HEK293 (cell line): ENCODE results near the gene RASSF8.
A peak's percentile ranks its signal among the peaks of the same experiment; 100 is the strongest.

Experiments used
- CTCF ChIA-PET: fragments of 350-600 bp; formaldehyde crosslinking; extraction: SDS; loops from one replicate; lab custom pipeline; 2021; ENCODE audit warnings: antibody characterized with exemption; lab: Yijun Ruan, JAX
- POLR2A ChIA-PET: fragments of 300-600 bp; formaldehyde crosslinking; extraction: SDS; loops from one replicate; lab custom pipeline; 2020; ENCODE audit warnings: antibody characterized with exemption, inconsistent platforms; lab: Yijun Ruan, JAX
- H3K27ac ChIP-seq: fragments of 200-500 bp; sonication (Bioruptor generic); 2 replicates; pipeline ENCODE4 v1.5.1; 2014; ENCODE audit warnings: low read depth, low read length, control low read depth, inconsistent platforms; ENCODE audit errors: extremely low read depth
- H3K36me3 ChIP-seq, 2 experiments: fragments of 200-500 bp in 1 of 2; sonication (Bioruptor generic) in 1 of 2; 1 replicate in 1 of 2; 2 replicates in 1 of 2; pipeline ENCODE4 v1.5.1; 2014 to 2017; ENCODE audit warnings: inconsistent platforms in 2 of 2, low read length in 2 of 2; ENCODE audit not compliant: control insufficient read depth in 2 of 2, insufficient read depth in 1 of 2
- H3K4me1 ChIP-seq: fragments of 200-500 bp; sonication (Bioruptor generic); 2 replicates; pipeline ENCODE4 v1.5.1; 2014; ENCODE audit warnings: mild to moderate bottlenecking, low read length, inconsistent platforms; ENCODE audit not compliant: control insufficient read depth, insufficient read depth
- H3K4me3 ChIP-seq: 2 replicates; pipeline ENCODE4 v1.5.1; 2011; ENCODE audit warnings: low read depth, mild to moderate bottlenecking, control low read depth, low read length, moderate library complexity
- H3K9me3 ChIP-seq: fragments of 200-500 bp; sonication (Bioruptor generic); 2 replicates; pipeline ENCODE4 v1.5.1; 2014; ENCODE audit warnings: low read depth, low read length, inconsistent platforms; ENCODE audit not compliant: control insufficient read depth, insufficient read depth
- GFI1B ChIP-seq: fragments of 450-650 bp; formaldehyde crosslinking; IDR thresholded peaks from 2 replicates; pipeline ENCODE4 v1.5.1; 2016; ENCODE audit warnings: missing biosample characterization, missing genetic modification characterization
- GLI2 ChIP-seq: fragments of 450-650 bp; formaldehyde crosslinking; IDR thresholded peaks from 2 replicates; pipeline ENCODE4; 2017; ENCODE audit warnings: missing biosample characterization, missing genetic modification characterization, low read depth, borderline replicate concordance
- GLIS2 ChIP-seq: fragments of 450-650 bp; formaldehyde crosslinking; IDR thresholded peaks from 2 replicates; pipeline ENCODE4 v1.5.1; 2016; ENCODE audit warnings: missing biosample characterization, missing genetic modification characterization
- MZF1 ChIP-seq: fragments of 450-650 bp; formaldehyde crosslinking; IDR thresholded peaks from 2 replicates; pipeline ENCODE4 v1.5.1; 2017; ENCODE audit warnings: missing biosample characterization, missing genetic modification characterization, borderline replicate concordance
- PATZ1 ChIP-seq: fragments of 450-650 bp; formaldehyde crosslinking; IDR thresholded peaks from 2 replicates; pipeline ENCODE4 v1.5.1; 2016; ENCODE audit warnings: missing biosample characterization, missing genetic modification characterization
- PRDM6 ChIP-seq: fragments of 450-650 bp; formaldehyde crosslinking; IDR thresholded peaks from 2 replicates; pipeline ENCODE4 v1.5.1; 2017; ENCODE audit warnings: missing biosample characterization, missing genetic modification characterization
- SP2 ChIP-seq: fragments of 450-650 bp; formaldehyde crosslinking; IDR thresholded peaks from 2 replicates; pipeline ENCODE4 v1.5.1; 2016; ENCODE audit warnings: missing biosample characterization, missing genetic modification characterization
- TRIM28 ChIP-seq: IDR thresholded peaks from 2 replicates; pipeline ENCODE4 v1.6.1; 2011; ENCODE audit warnings: low read length, control low read depth, borderline replicate concordance
- ZBTB11 ChIP-seq: fragments of 450-650 bp; formaldehyde crosslinking; conservative IDR thresholded peaks from 2 replicates; pipeline ENCODE4 v1.5.1; 2016; ENCODE audit warnings: low read depth, missing biosample characterization, missing genetic modification characterization
- ZFHX2 ChIP-seq: fragments of 450-650 bp; formaldehyde crosslinking; conservative IDR thresholded peaks from 2 replicates; pipeline ENCODE4 v1.5.1; 2016; ENCODE audit warnings: missing biosample characterization, missing genetic modification characterization
- ZFP69B ChIP-seq: fragments of 450-650 bp; formaldehyde crosslinking; IDR thresholded peaks from 2 replicates; pipeline ENCODE4 v1.5.1; 2016; ENCODE audit warnings: missing biosample characterization, missing genetic modification characterization
- ZNF138 ChIP-seq: fragments of 450-650 bp; formaldehyde crosslinking; IDR thresholded peaks from 2 replicates; pipeline ENCODE4 v1.5.1; 2016; ENCODE audit warnings: missing biosample characterization, missing genetic modification characterization, borderline replicate concordance
- ZNF366 ChIP-seq: fragments of 450-650 bp; formaldehyde crosslinking; conservative IDR thresholded peaks from 2 replicates; pipeline ENCODE4 v1.5.1; 2016; ENCODE audit warnings: missing biosample characterization, missing genetic modification characterization
- ZNF394 ChIP-seq: fragments of 450-650 bp; formaldehyde crosslinking; IDR thresholded peaks from 2 replicates; pipeline ENCODE4 v1.5.1; 2016; ENCODE audit warnings: missing biosample characterization, missing genetic modification characterization, mild to moderate bottlenecking, moderate library complexity, borderline replicate concordance
- ZNF585B ChIP-seq: fragments of 450-650 bp; formaldehyde crosslinking; IDR thresholded peaks from 2 replicates; pipeline ENCODE4 v1.5.1; 2016; ENCODE audit warnings: missing biosample characterization, missing genetic modification characterization
- ZNF626 ChIP-seq: fragments of 450-650 bp; sonication (Bioruptor Pico); formaldehyde crosslinking; IDR thresholded peaks from 2 replicates; pipeline ENCODE4 v1.5.1; 2018; ENCODE audit warnings: missing biosample characterization, missing genetic modification characterization, inconsistent platforms
- ZNF654 ChIP-seq: fragments of 450-650 bp; formaldehyde crosslinking; IDR thresholded peaks from 2 replicates; pipeline ENCODE4 v1.5.1; 2016; ENCODE audit warnings: low read depth, missing biosample characterization, missing genetic modification characterization
- ZNF701 ChIP-seq: fragments of 450-650 bp; formaldehyde crosslinking; IDR thresholded peaks from 2 replicates; pipeline ENCODE4 v1.5.1; 2016; ENCODE audit warnings: missing biosample characterization, missing genetic modification characterization
- ZNF837 ChIP-seq: fragments of 450-650 bp; formaldehyde crosslinking; IDR thresholded peaks from 2 replicates; pipeline ENCODE4 v1.5.1; 2016; ENCODE audit warnings: missing biosample characterization, missing genetic modification characterization
- TF ChIP-seq, protein P1 (sequence below): fragments of 450-650 bp; formaldehyde crosslinking; IDR thresholded peaks from 2 replicates; pipeline ENCODE4 v1.5.1; 2016; ENCODE audit warnings: missing biosample characterization, missing genetic modification characterization, borderline replicate concordance

Gene RASSF8

GRCh38 chr12:26122061-26122680 is 163.7 kb downstream of the RASSF8 start:
- no peaks in the 10 kb centered on the region for H3K9me3 ChIP-seq
- peak overlapping the region; percentile 86; the same call in 1 of the 2 replicates for H3K27ac ChIP-seq
- CTCF ChIA-PET = interaction anchor here (0.6 to 3.9 kb wide), 14 partner anchors 13 to 530 kb away, joined by 3 to 21 read pairs (median 4); no protein-coding TSS in a partner anchor
- POLR2A ChIA-PET = interaction anchor here (2.2 kb wide), 1 partner anchor 8 kb away, joined by 8 read pairs; no protein-coding TSS in a partner anchor
- peak overlapping the region; percentile 63 for H3K4me3 ChIP-seq
- TF ChIP-seq ZNF701 (tag by site-specific recombination) (no peak), SP2 (tag by site-specific recombination) (0 out of 2 replicates have a peak, but pooled peaks have one; percentile 10), ZBTB11 (tag by site-specific recombination) (0 out of 2 replicates have a peak, but pooled peaks have one; percentile 9), ZFHX2 (tag by site-specific recombination) (peak; percentile 47), GLIS2 (tag by site-specific recombination) (peak; percentile 27; the same call in 1 of the 2 replicates)
- TF ChIP-seq, all 188 proteins: peak for 4
- peaks cover 11% of the 10 kb centered on the region; the same call in 1 of the 2 replicates for H3K4me1 ChIP-seq
- H3K36me3 ChIP-seq = no peaks in the 10 kb centered on the region

DNA sequence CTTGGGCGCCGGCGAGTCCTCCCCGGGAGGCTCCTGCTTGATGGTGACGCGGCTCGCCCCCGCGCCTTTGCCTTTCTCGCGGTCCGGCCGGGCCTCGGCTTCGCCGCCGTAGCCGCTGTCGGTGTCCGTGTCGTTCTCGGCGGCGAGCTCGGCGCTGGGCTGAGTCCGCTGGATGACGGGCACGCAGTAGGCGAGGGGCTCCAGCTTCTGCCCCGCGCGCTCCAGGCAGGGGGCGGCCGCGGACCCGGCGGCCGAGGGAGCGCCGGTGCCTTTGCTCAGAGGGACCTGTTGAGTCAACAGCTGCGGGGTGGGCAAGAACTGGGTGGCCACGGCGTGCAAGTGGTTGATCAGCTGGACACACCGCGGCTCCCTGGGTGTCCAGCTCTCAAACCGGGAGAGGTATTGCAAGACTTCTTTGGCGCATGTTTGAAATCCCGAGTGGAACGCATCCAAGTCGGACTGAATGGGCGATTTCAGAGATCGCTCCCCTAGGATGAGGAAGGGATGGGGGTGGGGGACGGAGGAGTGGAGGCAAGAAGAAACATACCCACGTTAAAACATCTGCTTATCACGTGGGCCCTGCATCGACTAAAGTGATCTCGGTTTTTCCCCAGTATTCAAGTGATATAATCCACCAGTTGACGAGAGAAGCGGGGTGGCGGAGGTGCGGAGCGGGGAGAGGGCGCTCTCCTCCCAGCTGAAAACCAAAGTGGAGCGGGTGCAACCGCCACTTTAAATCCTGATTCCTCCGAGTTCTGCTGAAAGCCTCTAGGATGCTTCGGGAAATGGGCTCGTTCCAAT is 164.4 kb downstream of the RASSF8 start:
- Histone ChIP-seq H3K27ac (peak overlapping the region; percentile 86; the same call in 1 of the 2 replicates), H3K4me1 (peaks cover 9% of the 10 kb centered on the region; the same call in 1 of the 2 replicates), H3K9me3 (no peaks in the 10 kb centered on the region), H3K4me3 (peak overlapping the region; percentile 63), H3K36me3 (no peaks in the 10 kb centered on the region)
- CTCF ChIA-PET = interaction anchor here (0.7 to 2.3 kb wide), 10 partner anchors 26 to 713 kb away, joined by 3 to 11 read pairs (median 3); no protein-coding TSS in a partner anchor
- POLR2A ChIA-PET = interaction anchor here (2.2 kb wide), 1 partner anchor 9 kb away, joined by 8 read pairs; no protein-coding TSS in a partner anchor
- TF ChIP-seq ZNF394 (peak; percentile 78; the same call in 1 of the 2 replicates), ZNF837 (tag by site-specific recombination) (no peak), ZFP69B (peak; percentile 68; the same call in 1 of the 2 replicates), ZNF366 (tag by site-specific recombination) (peak; percentile 93), ZNF626 (tag by site-specific recombination) (no peak), TRIM28 (no peak), MZF1 (tag by site-specific recombination) (no peak), ZNF654 (tag by site-specific recombination) (peak; percentile 46), PATZ1 (tag by site-specific recombination) (peak; percentile 73), SP2 (tag by site-specific recombination) (no peak), GFI1B (tag by site-specific recombination) (no peak), ZNF585B (tag by site-specific recombination) (no peak), GLI2 (tag by site-specific recombination) (no peak), ZNF138 (tag by site-specific recombination) (no peak), PRDM6 (tag by site-specific recombination) (no peak)
- TF ChIP-seq, protein P1, sequence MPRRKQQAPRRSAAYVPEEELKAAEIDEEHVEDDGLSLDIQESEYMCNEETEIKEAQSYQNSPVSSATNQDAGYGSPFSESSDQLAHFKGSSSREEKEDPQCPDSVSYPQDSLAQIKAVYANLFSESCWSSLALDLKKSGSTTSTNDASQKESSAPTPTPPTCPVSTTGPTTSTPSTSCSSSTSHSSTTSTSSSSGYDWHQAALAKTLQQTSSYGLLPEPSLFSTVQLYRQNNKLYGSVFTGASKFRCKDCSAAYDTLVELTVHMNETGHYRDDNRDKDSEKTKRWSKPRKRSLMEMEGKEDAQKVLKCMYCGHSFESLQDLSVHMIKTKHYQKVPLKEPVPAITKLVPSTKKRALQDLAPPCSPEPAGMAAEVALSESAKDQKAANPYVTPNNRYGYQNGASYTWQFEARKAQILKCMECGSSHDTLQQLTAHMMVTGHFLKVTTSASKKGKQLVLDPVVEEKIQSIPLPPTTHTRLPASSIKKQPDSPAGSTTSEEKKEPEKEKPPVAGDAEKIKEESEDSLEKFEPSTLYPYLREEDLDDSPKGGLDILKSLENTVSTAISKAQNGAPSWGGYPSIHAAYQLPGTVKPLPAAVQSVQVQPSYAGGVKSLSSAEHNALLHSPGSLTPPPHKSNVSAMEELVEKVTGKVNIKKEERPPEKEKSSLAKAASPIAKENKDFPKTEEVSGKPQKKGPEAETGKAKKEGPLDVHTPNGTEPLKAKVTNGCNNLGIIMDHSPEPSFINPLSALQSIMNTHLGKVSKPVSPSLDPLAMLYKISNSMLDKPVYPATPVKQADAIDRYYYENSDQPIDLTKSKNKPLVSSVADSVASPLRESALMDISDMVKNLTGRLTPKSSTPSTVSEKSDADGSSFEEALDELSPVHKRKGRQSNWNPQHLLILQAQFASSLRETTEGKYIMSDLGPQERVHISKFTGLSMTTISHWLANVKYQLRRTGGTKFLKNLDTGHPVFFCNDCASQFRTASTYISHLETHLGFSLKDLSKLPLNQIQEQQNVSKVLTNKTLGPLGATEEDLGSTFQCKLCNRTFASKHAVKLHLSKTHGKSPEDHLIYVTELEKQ (tag by site-specific recombination) = no peak
